Stimulated activated CD4-positive, alpha-beta T cell treated with anti-CD3 and anti-CD28 coated beads, Interleukin-15, amount 100 ng/mL, for 24 hours (primary cell): ENCODE results near the gene CHST15.
"Not testable (repeated sequence)": the region's sequence is repeated elsewhere in the genome, so short reads cannot be mapped to it uniquely, and the experiment has no call there.

Experiments used
- DNase-seq: peaks from one replicate; pipeline ENCODE4 v3.0.0-alpha.2; 2020

The CHST15 gene

DNA sequence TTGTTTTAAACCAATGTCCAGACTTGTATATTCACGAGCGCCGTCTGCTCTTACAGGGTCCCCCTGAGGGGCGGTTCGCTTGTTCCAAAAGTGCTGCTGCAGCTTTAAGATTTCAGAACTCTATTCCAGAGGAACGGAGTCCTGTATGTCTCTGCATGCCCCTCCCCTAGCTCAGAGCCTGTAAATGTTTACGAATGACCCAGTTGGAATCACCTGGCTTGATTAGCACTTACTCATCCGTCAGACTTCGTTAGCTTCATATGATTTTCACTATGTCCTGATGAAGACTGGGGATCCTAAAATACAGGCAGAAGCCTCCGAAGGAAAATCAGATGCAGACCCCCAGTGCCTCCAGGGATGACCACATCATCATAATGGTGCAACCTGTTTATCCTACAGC, 4.5 kb upstream of the CHST15 start:
- DNase-seq, result no peak

- no peak for DNase-seq
Measured at GRCh38 chr10:124096494-124096893, 3.1 kb upstream of the CHST15 start.

DNA sequence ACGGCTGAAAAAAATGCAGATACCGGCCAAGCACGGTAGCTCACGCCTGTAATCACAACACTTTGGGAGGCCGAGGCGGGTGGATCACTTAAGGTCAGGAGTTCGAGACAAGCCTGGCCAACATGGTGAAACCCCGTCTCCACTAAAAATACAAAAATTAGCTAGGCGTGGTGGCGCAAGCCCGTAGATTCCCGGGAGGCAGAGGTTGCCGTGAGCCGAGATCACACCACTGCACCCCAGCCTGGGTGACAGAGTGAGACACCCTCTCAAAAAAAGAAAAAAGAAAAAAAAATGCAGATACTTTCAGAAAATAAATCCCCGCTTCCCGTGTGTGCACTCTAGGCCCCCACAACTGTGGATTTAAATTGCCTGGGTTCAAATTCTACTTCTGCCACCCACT, 2.4 kb upstream of the CHST15 start:
- not testable (repeated sequence) for DNase-seq

DNA sequence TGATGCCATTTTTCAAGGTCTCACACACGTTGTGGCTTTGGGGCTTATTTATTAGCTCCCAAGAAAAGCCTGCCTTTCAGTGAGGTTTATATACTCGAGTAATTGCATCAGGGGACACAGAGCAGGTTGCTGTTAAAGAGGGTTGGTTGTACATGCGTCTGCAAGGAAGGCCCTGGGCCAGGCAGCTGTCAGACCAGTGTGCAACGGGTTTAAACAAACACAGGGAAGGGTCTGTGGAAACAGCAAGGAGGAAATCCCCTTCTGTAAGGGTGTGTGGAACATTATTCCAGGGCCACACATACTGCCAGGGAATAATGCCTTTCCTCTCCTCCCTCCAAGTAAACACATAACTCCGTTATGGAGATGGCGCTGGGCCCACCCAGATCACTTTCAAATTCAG, 1.7 kb upstream of the CHST15 start:
- no peak for DNase-seq

DNA sequence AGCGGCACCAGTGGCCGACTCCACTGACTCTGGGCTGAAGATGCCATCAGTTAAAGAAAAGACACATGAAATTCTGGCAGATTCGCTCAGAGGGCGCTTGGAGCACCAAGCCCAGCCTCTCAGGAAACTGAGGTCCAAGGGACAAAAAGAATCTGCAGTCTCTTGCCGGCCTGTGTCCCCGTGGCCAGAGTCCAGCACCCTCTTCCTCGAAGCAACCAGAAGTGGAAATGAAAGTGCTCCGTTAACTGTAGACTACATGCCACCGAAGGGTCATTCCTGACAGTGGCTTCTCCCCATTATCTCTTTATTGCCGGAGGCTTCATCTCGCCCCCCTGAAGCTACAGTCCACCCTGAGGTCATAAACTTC, 1.0 kb upstream of the CHST15 start:
- DNase-seq, result no peak

- DNase-seq, result not testable (repeated sequence)
Measured at GRCh38 chr10:124093774-124094418, 498 bp upstream of the CHST15 start.

GRCh38 chr10:124092250-124092859, 1.0 kb downstream of the CHST15 start:
- peak; percentile 62 for DNase-seq

DNA sequence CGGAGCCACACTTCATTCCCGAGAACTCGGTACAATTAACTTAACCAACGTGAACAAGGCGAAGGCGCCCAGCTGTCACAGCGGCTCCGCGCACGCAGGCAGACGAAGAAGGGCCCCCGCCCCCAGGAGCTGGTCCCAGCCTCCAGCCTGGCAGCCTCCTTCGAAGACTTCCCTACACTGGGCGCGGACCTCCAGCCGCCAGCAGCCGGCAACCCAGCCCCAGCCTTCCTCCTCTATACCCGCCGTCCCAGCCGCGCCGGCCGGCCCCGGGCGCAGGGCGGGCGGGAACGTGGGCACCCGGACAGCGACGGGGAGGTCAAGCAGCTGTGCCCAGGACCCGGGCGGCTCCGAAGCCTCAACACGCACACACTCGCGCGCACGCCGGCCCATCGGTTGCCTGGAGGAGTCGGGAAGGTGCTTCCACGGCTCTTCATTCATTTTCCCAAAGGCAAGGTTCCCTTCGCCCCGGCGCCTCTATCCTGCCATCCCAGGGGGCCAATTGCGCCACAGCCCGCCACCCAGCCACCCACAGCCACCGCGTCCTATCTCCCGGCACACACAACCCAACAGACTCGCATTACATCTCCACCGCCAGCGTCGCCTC, 1.6 kb downstream of the CHST15 start:
- DNase-seq, result peak; percentile 14

DNA sequence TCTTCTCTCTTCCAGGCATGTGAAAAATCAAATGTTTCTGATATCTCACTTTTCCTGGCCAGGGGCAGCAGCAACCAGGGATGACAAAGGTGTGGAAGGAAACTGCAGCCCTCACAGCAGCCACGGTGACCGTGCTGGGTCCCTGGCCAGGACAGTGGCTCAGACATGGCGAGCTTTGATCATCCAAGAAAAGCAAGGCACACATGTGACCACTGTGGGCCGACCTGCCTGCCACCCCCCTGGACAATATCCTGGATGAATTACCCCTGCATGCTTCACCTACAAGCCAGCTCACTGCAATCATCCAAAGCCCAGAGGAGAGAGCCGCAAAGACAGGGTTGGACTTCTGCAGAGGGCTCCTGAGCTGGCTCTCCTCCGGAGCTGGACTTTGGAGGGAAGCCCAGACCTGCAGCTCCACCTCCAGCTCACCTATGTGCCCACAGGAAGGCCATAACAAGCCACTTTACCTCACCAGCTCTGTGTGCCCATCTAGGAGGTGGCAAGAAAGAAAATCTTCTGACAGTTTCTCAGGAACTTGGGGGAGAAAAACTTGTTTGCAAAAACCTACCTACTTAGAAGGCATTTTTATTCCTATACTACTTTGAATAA, 2.7 kb downstream of the CHST15 start:
- DNase-seq, result no peak

GRCh38 chr10:124089859-124090258, 3.5 kb downstream of the CHST15 start:
- DNase-seq, result no peak

GRCh38 chr10:124088915-124089314, 4.5 kb downstream of the CHST15 start:
- DNase-seq, result no peak

DNA sequence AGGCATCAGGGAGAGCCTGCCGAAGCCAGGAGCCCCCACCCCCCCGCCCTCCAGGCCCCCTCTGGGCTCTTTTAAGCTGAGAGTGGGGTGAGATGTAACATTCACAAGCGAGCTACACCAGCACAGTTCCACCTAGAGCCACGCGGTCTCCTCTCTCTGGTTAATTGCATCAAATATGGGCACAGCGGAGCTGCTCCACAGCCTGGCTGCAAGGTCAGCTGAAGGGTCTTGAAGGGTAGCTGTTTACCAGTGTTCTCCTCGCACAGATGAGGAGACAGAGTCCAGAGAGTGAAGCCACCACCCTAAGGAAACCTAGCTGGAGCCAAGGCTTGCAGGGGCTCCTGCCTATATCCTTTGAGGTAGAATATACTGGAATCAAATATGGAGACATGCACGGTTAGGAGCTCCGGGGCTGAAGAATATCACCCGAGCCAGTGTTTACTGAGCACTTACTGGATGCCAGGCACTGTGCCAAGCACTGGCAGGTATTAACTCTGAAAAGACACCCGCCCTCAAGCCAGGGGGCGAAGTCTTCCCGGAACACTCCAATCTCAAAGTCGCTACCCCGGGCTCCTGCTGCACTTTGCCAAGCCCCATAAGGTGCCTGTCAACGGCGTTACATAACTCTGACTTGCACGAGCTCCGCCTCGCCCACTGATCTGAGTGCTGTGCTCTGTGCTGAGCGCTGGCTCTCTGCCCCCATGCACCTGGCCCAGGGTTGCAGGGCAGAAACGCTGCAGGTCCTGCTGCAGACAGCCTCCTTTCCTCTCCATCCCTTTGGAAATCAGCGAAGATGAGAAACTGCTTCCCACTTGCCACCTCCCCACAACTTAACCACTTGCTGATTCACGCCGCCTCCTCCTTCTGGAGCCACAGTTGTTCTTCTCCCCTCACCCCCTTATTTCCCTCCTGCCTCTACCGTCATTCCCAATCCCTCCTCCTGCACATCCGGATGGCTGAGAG, 5.4 kb downstream of the CHST15 start:
- no peak for DNase-seq

- no peak for DNase-seq
Measured at GRCh38 chr10:124086787-124087671, 6.4 kb downstream of the CHST15 start.

DNA sequence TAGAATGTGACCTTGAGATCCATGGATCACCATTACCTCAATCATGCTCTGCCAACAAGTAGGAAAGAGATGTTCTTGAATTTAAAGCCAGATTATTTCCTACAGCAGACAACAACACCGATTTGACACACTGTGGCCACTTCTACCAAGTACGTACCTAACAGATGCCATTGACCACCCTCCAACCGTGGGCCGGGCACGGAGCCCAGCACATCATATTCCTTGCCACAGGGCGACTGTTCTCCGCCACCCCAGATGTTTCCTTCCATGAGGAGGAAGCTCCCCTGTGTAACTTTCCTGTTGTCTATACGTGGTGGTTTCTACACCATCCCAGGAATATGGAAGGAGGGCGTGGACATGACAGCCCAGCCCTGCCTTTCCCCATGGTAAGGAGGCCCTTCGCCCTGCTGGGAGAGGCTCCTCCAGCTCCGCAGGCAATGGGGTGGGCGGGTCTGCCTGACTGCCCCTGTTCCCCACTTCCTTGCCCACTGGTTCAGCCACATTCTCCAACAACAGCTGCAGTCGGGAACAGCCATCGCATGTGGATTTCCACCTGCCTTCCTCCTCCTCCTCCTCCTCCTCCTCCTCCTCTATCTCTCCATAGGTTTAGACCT, 7.2 kb downstream of the CHST15 start:
- no peak for DNase-seq

GRCh38 chr10:124085680-124086079, 7.7 kb downstream of the CHST15 start:
- DNase-seq, result no peak

DNA sequence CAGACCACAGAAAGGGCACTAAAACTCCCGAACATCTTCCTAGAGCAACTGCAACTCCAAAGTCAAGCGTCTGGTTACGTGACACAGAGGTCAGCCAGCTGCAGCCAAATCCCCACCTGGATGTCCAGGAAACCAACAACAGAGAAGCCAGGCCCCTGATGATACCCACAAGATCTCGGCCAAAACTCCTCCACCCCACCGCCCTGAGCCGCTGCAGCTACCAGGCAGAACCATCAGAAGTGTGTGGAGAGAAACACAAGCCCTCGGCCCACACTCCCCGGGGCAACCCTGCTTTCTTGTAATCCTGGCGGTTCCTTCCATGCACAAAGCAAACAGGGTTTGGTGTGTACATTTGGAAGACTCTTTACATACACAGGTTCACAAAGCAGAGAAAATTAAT, 8.7 kb downstream of the CHST15 start:
- no peak for DNase-seq

DNA sequence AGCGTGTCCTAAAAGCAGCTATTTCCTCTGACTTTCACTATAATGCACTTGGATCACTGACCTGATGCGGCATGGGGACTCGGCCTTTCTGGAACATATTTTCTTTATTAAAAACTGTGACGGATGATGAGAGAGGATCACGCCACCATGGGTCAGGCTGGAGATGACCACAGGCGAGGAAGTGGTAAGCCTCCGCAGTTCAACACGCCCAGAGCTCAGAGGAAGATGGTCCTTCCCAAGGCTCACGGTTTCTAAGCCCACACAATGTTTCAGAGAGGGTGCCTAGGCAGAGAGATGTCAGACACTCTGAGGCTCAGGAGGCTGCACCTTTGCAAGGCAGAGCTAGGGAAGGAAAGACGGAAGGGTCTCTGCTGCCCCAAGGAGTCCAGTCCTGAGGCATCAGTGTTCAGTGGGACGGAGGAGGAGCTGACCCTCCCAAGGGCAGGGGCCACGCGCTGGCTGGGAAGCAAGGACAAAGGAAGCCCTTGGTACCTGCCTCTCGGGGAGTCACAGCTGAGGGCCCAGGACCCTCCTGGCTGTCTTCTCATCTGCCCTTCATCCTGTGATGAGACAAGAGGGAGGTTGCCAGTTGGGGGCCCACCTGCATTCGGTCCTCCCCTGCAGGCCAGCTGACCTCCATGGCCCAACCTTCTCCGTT, 9.5 kb downstream of the CHST15 start:
- DNase-seq, result no peak

DNA sequence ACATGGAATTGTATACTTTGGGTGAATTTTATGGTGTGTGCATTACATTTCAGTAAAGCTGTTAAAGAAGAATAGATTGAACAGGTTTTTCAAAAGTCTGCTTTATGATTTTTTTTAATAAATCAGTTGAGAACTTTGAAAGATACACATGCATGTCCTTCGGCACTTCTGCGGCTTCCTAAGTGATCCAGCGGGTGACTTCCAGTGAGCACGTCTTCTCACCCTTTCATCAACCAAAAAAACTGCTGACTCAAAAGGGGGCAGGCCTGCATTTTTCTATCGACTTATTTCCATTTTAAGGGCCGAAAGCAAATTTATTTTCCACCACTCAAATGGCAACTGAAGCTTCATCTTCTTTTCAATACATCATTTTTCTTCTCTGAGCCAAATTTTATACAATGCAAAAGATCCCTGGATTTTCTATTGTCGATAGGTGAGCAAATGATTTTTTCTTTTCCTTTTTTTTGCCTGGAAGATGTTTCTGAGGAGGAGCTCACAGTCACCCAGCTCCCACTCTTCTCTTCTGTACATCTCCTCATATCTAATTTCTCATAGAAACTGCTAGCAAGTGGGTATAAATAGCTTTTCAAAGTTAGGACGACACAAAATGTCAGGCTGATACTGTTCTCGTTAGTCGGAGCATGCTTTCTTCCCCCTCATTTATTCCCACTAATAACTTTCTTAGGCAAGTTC, 10.2 kb downstream of the CHST15 start:
- no peak for DNase-seq

DNA sequence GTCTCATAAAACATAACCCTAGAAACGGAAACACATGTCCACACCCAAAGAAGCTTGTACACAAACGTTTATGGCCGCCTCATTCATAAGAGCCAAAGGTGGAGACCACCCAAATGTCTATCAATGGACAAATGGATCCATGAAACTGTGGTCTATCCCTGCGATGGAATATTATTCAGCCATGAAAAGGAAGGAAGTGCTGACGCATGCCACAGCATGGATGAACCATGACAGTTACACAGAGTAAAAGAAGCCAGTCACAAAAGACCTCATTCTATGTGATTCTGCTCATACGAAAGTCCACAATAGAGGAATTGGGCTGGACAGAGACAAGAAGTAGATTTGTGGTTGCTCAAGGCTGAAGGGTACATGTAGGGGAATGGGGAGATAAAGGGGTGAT, 10.8 kb downstream of the CHST15 start:
- DNase-seq, result no peak

DNA sequence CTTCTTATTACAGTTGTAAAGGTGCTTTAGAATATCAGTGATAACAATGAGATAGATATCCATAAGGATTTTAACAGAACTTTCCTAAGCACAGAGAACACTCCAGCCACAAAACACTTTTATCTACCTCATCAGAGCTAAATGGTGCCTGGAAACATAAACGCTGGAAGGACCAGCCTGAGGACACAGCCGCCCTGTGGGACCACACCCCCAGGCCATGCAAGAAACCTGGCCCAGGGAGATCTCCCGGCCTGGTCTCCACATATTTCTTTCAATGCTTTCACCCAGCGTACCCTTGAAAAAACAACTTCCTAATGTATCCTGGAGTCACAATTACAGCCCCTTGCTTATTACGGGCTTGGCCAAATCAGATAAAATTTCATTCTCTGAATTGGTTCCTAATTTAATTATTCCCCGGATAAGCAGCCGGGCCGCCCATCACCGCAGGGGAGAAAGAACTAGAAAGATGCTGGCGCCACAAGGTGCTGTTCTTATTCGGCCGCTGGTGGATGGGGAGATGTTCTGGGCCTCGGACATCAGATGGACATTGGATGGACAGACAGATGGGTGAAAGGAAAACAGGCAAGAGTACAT, 11.8 kb downstream of the CHST15 start:
- DNase-seq, result no peak
